Right cardiac atrium (tissue), 5 donors: ENCODE results near the gene DFFB. TPM values are rescaled to one million over a fixed set of nuclear protein-coding genes. Genes with fewer than 3 reads are reported as not detected.
"Not testable (repeated sequence)": the region's sequence is repeated elsewhere in the genome, so short reads cannot be mapped to it uniquely, and the experiment has no call there.

Experiments used
- ATAC-seq, 2 donors: fragments of 200-7000 bp; cut with Tn5 transposase; one replicate each; pipeline versions ENCODE4 v1.8.0 to v1.9.1; 2020; ENCODE audit warnings: moderate library complexity in 2 of 2, mild to moderate bottlenecking in 1 of 2
- DNase-seq, 3 donors: peaks; one replicate each; pipeline ENCODE4 v3.0.0-alpha.2; 2020
- H3K27ac ChIP-seq: one replicate; pipeline ENCODE4 v1.5.1; 2013; ENCODE audit warnings: mild to moderate bottlenecking, low read length, control low read depth, moderate library complexity
- H3K27me3 ChIP-seq: one replicate; pipeline ENCODE4 v1.6.1; 2013; ENCODE audit not compliant: control insufficient read depth, insufficient read depth
- H3K4me1 ChIP-seq: one replicate; pipeline ENCODE4 v1.6.1; 2013; ENCODE audit warnings: low read length; ENCODE audit not compliant: control insufficient read depth, insufficient read depth
- H3K4me3 ChIP-seq: one replicate; pipeline ENCODE4 v1.5.1; 2013; ENCODE audit warnings: low read length, control low read depth
- H3K9me3 ChIP-seq: one replicate; pipeline ENCODE4 v1.6.1; 2013; ENCODE audit warnings: low read length; ENCODE audit not compliant: control insufficient read depth
- WGBS: extraction: QIAGEN DNeasy Blood & Tissue Kit; methylation state at CpG from one replicate; pipeline ENCODE4 v1.1.7; 2013; 5-methylcytosine and 5-hydroxymethylcytosine counted together
- intact Hi-C, 4 donors: fragments of 100-400 bp; cut with DNase I; formaldehyde crosslinking; loops; one replicate each; pipeline versions ENCODE4 v1.11.0 to v1.14.0; 2022 to 2023
- long read RNA-seq, 4 donors: library from polyadenylated mRNA; unstranded; transcript quantifications; one replicate each; pipeline ENCODE4 v2.0.0, GENCODE V29; 2020 to 2021
- polyA plus RNA-seq: library from polyadenylated mRNA; stranded (reverse); fragments of 200-250 nt; gene quantifications from one replicate; pipeline ENCODE4 v1.2.3, GENCODE V29; 2013
- total RNA-seq, 4 donors: library from RNA; stranded (reverse); fragmentation: NEBNext Ultra II Directional; extraction: Animal tissue kit (Norgen Biotek cat#: 25700); gene quantifications; one replicate each; pipeline ENCODE4 v1.2.1, GENCODE V29; 2021
- donor health status: healthy with polysubstance abuse.
- donor health status: DM: no; HTN: yes; CAD: no.
- donor health status: DM: no; HTN: no; CAD: no.
- donor health status: DM: no; HTN: yes; CAD: no; lungs with severe emphysema.
- donor health status: DM: yes; HTN: yes; CAD: no.

DFFB gene, protein sequence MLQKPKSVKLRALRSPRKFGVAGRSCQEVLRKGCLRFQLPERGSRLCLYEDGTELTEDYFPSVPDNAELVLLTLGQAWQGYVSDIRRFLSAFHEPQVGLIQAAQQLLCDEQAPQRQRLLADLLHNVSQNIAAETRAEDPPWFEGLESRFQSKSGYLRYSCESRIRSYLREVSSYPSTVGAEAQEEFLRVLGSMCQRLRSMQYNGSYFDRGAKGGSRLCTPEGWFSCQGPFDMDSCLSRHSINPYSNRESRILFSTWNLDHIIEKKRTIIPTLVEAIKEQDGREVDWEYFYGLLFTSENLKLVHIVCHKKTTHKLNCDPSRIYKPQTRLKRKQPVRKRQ
- total RNA-seq (1 to 10 TPM; 2.9 to 6.1 (median 4.5) TPM), polyA plus RNA-seq (2.6 TPM)
- long read RNA-seq, donor 1, partial matches to known transcripts = 0 of 5 reads
- long read RNA-seq, donor 1, other reads (novel, unspliced or antisense) = 2 of 5 reads
- long read RNA-seq, donor 2, partial matches to known transcripts = 1 of 3 reads
- long read RNA-seq, donor 2, other reads (novel, unspliced or antisense) = 2 of 3 reads
- long read RNA-seq, donor 3, transcript DFFB-205 (7 exons, 3,028 nt) = major isoform, 5 of 12 reads
- long read RNA-seq, donor 3, partial matches to known transcripts = 0 of 12 reads
- long read RNA-seq, donor 3, other reads (novel, unspliced or antisense) = 5 of 12 reads
- long read RNA-seq, donor 4, partial matches to known transcripts = 0 of 3 reads
- long read RNA-seq, donor 4, other reads (novel, unspliced or antisense) = 2 of 3 reads

- no peaks in the 10 kb centered on the region for H3K27me3 ChIP-seq
- WGBS = under 1% methylated on average over 73 of the region's 73 CpGs
- peak; percentile 84 to 95 (median 95) for DNase-seq
- H3K4me1 ChIP-seq = peaks cover 10% of the 10 kb centered on the region
- H3K27ac ChIP-seq = peak within 1 kb of the TSS; percentile 2
- ATAC-seq = peak; percentile 96 to 97
- H3K9me3 ChIP-seq = no peaks in the 10 kb centered on the region
- intact Hi-C loops = no loop called here
- H3K4me3 ChIP-seq = peak within 1 kb of the TSS; percentile 66
Observed at GRCh38 chr1:3856923-3857790, at the start of gene DFFB, which contains the start of gene CEP104. Gene DFFB (plus strand): TSS chr1:3857476. CDS start chr1:3857604, 128 bp downstream. Gene CEP104 (minus strand): TSS chr1:3857211. CDS start chr1:3852407, 4,804 bp downstream.

GRCh38 chr1:3807769-3808168 is 49.5 kb upstream of the DFFB start:
- Histone ChIP-seq H3K4me1 (no peaks in the 10 kb centered on the region), H3K9me3 (no peaks in the 10 kb centered on the region), H3K27me3 (no peaks in the 10 kb centered on the region), H3K4me3 (no peak overlapping the region), H3K27ac (no peak overlapping the region)
- WGBS = 76% methylated on average over 5 of the region's 5 CpGs
- intact Hi-C loops = no loop called here
- no peak for ATAC-seq
- no peak for DNase-seq

DNA sequence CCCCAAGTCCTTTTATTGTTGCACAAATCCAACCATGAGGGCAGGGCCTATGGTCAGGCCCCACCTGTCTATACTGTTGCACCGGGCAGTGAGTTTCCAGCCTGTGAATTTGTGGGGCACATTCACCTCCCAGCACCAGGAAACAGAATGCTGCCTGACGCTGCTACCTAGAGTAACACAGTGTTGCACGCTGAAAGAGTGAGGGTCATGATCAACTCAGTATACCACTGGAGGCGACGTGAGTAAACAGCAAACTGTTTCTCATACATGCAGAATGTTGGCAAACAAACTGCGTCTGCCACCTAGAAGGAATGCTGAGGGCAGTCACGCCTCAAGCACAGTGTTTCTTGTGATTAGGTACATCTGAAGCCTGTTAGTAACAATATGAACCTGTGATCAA is 47.6 kb upstream of the DFFB start:
- DNase-seq = no peak

GRCh38 chr1:3810149-3810761 is 47.0 kb upstream of the DFFB start:
- H3K9me3 ChIP-seq, intact Hi-C loops, DNase-seq, H3K4me1 ChIP-seq, H3K4me3 ChIP-seq, H3K27ac ChIP-seq, H3K27me3 ChIP-seq, ATAC-seq: not testable (repeated sequence)
- WGBS = 86% methylated on average over 9 of the region's 9 CpGs

More for the DNA sequence above, 47.6 kb upstream of the DFFB start:
- H3K4me1 ChIP-seq = no peaks in the 10 kb centered on the region
- H3K4me3 ChIP-seq = no peak overlapping the region
- 67% methylated on average over 7 of the region's 7 CpGs for WGBS
- ATAC-seq = no peak
- no peaks in the 10 kb centered on the region for H3K27me3 ChIP-seq
- H3K27ac ChIP-seq = no peak overlapping the region
- intact Hi-C loops = no loop called here
- H3K9me3 ChIP-seq = no peaks in the 10 kb centered on the region

GRCh38 chr1:3811595-3811911 is 45.7 kb upstream of the DFFB start:
- DNase-seq = no peak
- WGBS = 53% methylated on average over 2 of the region's 2 CpGs
- no peaks in the 10 kb centered on the region for H3K9me3 ChIP-seq
- intact Hi-C loops = no loop called here
- H3K27me3 ChIP-seq = no peaks in the 10 kb centered on the region
- H3K27ac ChIP-seq = no peak overlapping the region
- H3K4me1 ChIP-seq = no peaks in the 10 kb centered on the region
- no peak for ATAC-seq
- H3K4me3 ChIP-seq = no peak overlapping the region

DNA sequence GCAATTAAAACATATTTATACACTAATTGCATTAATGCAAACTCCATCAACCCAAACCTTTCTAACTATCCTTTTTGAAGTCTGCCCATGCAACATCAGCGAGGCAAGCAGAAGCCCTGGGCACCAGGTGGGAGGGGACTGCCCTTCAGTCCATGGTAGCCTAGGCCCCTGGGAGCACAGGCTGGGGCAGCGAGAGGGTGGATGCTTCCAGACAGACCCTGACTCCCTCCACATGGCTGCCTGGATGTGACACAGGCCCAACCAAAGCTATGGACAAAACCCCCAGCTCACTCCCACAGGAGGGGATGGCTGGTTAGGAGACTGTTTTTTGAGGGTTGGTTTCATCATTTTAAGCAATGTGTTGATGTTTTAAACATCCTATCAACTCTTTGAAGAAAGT is 43.2 kb upstream of the DFFB start:
- ATAC-seq (no peak), DNase-seq (no peak)
- Histone ChIP-seq H3K9me3 (no peaks in the 10 kb centered on the region), H3K27ac (no peak overlapping the region), H3K4me3 (no peak overlapping the region), H3K4me1 (no peaks in the 10 kb centered on the region), H3K27me3 (no peaks in the 10 kb centered on the region)
- 95% methylated on average over 2 of the region's 2 CpGs for WGBS
- intact Hi-C loops = no loop called here

GRCh38 chr1:3814771-3815561 is 42.3 kb upstream of the DFFB start:
- WGBS = 92% methylated on average over 42 of the region's 42 CpGs
- no peak for DNase-seq
- Histone ChIP-seq H3K4me3 (no peak overlapping the region), H3K9me3 (no peaks in the 10 kb centered on the region), H3K27me3 (no peaks in the 10 kb centered on the region), H3K27ac (no peak overlapping the region), H3K4me1 (no peaks in the 10 kb centered on the region)
- no peak for ATAC-seq
- intact Hi-C loops = no loop called here

DNA sequence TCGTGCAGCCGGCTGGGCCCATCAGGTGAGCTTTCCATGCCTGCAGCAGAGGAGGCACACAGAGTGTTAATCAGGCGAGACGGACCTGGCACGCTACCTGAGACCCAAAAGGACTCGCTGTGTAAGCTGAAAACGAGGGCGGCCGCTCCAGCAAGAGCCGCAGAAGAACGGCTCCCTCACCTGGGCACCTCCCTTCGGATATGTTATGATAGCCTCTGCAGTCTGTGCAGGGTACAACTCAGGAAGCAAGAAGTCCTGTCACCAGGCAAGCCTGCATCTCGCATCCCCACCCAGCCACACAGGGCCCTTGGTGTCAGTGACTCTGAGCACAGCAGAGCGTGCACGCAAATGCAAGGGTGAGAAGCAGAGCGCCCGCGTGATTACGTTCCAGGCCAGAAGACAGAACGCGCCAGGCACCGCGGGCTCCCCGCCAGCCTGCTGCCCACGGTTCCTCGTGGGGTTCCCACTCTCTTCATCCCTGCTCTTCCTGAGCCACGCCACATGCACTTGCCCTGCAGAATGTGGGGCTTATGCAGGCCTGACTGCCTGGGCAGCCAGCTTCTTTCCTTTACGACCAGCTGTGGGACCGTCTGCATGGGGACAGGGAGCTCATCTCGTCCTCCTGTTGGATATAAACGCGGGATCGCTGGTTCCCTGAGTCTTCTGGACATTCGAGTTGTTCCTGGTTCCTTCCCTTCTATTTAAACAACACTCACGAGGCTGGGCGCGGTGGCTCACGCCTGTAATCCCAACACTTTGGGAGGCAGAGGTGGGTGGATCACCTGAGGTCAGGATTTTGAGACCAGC is 40.7 kb upstream of the DFFB start:
- Histone ChIP-seq H3K27me3 (no peaks in the 10 kb centered on the region), H3K27ac (no peak overlapping the region), H3K9me3 (no peaks in the 10 kb centered on the region), H3K4me3 (no peak overlapping the region), H3K4me1 (no peaks in the 10 kb centered on the region)
- 92% methylated on average over 38 of the region's 38 CpGs for WGBS
- DNase-seq = no peak
- no peak for ATAC-seq
- intact Hi-C loops = no loop called here

DNA sequence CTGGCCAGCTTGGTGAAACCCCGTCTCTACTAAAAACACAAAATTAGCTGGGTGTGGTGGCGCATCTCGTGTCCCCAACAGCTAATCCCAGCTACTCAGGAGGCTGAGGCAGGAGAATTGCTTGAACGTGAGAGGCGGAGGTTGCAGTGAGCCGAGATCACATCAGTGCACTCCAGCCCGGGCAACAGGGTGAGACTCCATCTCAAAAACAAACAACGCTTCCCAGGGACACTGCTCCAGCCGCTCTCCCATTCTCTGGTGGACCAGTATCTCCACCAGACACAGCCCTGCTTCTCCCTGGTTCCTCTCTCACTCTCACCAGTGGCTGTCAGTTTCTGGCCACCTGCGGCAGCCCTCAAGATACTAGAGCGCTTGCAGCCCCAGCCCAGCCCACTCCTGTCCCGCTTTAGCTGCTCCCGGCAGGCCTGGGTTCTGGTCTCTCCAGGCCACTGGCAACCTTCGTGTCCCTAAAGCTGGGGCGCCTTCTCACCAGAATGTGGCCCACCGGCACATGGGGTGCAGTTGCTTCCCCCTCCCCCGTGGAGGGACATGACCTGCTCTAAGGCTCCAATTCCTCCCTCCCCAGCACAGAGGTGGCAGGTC is 40.0 kb upstream of the DFFB start:
- 95% methylated on average over 17 of the region's 17 CpGs for WGBS
- no peaks in the 10 kb centered on the region for H3K9me3 ChIP-seq
- intact Hi-C loops = no loop called here
- ATAC-seq = no peak
- no peaks in the 10 kb centered on the region for H3K27me3 ChIP-seq
- H3K4me3 ChIP-seq = no peak overlapping the region
- no peak overlapping the region for H3K27ac ChIP-seq
- DNase-seq = no peak
- no peaks in the 10 kb centered on the region for H3K4me1 ChIP-seq
